Measurements from ENCODE around the gene HECW1.

HECW1 gene

DNA sequence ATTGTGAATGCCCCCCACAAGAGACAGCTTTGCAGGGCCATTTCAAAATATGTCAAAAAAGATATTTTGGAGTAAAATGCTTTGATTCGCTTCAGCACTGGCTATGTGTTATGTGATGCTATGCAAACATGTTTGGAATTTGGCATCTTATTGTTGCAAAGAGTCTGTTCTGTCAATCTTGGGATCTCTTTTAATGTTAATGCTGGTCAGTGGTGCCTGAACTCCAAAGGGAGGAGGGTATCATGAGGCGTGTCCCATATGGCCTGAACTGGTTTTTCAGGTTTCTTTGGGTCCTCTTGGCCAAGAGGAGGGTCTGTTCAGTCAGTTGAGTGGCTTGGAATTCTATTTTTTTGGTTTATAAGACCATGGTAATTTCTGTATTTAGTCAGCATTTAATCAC lies 81.4 kb downstream of the HECW1 start:
- H3K27ac ChIP-seq (ENCODE audit: extremely low read depth, low read depth, low read length) = no peak overlapping the region
- ChIA-PET POLR2A (no interaction called here), CTCF (no interaction called here)
- no peaks in the 10 kb centered on the region for H3K4me1 ChIP-seq (ENCODE audit: control insufficient read depth, insufficient read depth, low read length)
- H3K36me3 ChIP-seq (ENCODE audit: control insufficient read depth in 2 of 2, insufficient read depth in 1 of 2, low read length in 2 of 2) = no peaks in the 10 kb centered on the region
- no peak overlapping the region for H3K4me3 ChIP-seq (ENCODE audit: low read depth, low read length)
- no peaks in the 10 kb centered on the region for H3K9me3 ChIP-seq (ENCODE audit: control insufficient read depth, insufficient read depth, low read depth, low read length)
- TF ChIP-seq ZNF76 (tag by site-specific recombination; IDR thresholded peaks at IDR 0.05; ENCODE audit: borderline replicate concordance, low read depth) = no peak
- no peak for TF ChIP-seq ZNF560 (tag by site-specific recombination; IDR thresholded peaks at IDR 0.05; ENCODE audit: borderline replicate concordance)
- no peak for TF ChIP-seq ZNF266 (tag by site-specific recombination; IDR thresholded peaks at IDR 0.05; ENCODE audit: low read depth)
- TF ChIP-seq ZNF169 (tag by site-specific recombination; IDR thresholded peaks at IDR 0.05) = no peak
- no peak for TF ChIP-seq ZNF16 (tag by site-specific recombination; IDR thresholded peaks at IDR 0.05; ENCODE audit: low read depth)
- TF ChIP-seq ZNF23 (tag by site-specific recombination; IDR thresholded peaks at IDR 0.05; ENCODE audit: borderline replicate concordance) = no peak
- TF ChIP-seq KLF10 (tag by site-specific recombination; IDR thresholded peaks at IDR 0.05) = no peak
- TF ChIP-seq ZNF747 (tag by site-specific recombination; IDR thresholded peaks at IDR 0.05) = no peak
- TF ChIP-seq OVOL3 (tag by site-specific recombination; IDR thresholded peaks at IDR 0.05) = no peak
- TF ChIP-seq ZNF175 (tag by site-specific recombination; IDR thresholded peaks at IDR 0.05) = no peak
- TF ChIP-seq, protein P1, sequence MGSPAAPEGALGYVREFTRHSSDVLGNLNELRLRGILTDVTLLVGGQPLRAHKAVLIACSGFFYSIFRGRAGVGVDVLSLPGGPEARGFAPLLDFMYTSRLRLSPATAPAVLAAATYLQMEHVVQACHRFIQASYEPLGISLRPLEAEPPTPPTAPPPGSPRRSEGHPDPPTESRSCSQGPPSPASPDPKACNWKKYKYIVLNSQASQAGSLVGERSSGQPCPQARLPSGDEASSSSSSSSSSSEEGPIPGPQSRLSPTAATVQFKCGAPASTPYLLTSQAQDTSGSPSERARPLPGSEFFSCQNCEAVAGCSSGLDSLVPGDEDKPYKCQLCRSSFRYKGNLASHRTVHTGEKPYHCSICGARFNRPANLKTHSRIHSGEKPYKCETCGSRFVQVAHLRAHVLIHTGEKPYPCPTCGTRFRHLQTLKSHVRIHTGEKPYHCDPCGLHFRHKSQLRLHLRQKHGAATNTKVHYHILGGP (tag by site-specific recombination; IDR thresholded peaks at IDR 0.05) = no peak
- TF ChIP-seq, protein P2, sequence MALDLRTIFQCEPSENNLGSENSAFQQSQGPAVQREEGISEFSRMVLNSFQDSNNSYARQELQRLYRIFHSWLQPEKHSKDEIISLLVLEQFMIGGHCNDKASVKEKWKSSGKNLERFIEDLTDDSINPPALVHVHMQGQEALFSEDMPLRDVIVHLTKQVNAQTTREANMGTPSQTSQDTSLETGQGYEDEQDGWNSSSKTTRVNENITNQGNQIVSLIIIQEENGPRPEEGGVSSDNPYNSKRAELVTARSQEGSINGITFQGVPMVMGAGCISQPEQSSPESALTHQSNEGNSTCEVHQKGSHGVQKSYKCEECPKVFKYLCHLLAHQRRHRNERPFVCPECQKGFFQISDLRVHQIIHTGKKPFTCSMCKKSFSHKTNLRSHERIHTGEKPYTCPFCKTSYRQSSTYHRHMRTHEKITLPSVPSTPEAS (tag by site-specific recombination; IDR thresholded peaks at IDR 0.05) = no peak
- no peak for TF ChIP-seq ZNF394 (tag by site-specific recombination; IDR thresholded peaks at IDR 0.05; ENCODE audit: borderline replicate concordance)
- no peak for TF ChIP-seq KLF9 (tag by site-specific recombination; IDR thresholded peaks at IDR 0.05; ENCODE audit: low read depth)
- no peak for TF ChIP-seq HOXD13 (CRISPR knock-in tag; IDR thresholded peaks at IDR 0.05; ENCODE audit: borderline replicate concordance)

DNA sequence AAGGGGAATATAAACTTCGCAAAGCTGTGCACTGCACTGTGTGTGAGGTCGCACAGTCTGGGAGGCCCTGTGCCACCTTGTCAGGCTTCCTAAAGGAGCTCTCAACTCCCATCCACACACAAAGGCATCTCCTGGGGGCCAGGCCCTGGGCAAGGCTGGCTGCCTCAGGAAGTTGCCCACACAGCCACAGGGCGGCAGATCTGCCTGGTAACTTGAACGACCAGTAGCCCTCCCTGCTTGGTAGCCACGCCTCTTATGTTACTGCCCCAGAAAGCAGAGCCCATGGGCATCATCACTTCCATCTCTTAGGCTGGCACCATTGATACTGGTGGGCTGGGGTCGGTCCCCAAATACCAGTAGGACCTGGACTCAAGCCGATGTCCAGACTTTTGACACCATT lies 82.8 kb downstream of the HECW1 start:
- ChIA-PET POLR2A (no interaction called here), CTCF (interaction anchor here (0.6 kb wide), 1 partner anchor 104 kb away, joined by 4 read pairs; no protein-coding TSS in a partner anchor)
- no peaks in the 10 kb centered on the region for H3K4me1 ChIP-seq (ENCODE audit: control insufficient read depth, insufficient read depth, low read length)
- TF ChIP-seq ZNF354C (tag by site-specific recombination; IDR thresholded peaks at IDR 0.05; ENCODE audit: borderline replicate concordance, low read depth) (no peak), ZIC2 (tag by site-specific recombination; IDR thresholded peaks at IDR 0.05) (no peak)
- TF ChIP-seq, protein P3, sequence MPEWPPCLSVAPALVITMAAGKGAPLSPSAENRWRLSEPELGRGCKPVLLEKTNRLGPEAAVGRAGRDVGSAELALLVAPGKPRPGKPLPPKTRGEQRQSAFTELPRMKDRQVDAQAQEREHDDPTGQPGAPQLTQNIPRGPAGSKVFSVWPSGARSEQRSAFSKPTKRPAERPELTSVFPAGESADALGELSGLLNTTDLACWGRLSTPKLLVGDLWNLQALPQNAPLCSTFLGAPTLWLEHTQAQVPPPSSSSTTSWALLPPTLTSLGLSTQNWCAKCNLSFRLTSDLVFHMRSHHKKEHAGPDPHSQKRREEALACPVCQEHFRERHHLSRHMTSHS (tag by site-specific recombination; IDR thresholded peaks at IDR 0.05) = no peak
- no peaks in the 10 kb centered on the region for H3K36me3 ChIP-seq (ENCODE audit: control insufficient read depth in 2 of 2, insufficient read depth in 1 of 2, low read length in 2 of 2)
- no peaks in the 10 kb centered on the region for H3K9me3 ChIP-seq (ENCODE audit: control insufficient read depth, insufficient read depth, low read depth, low read length)
- H3K27ac ChIP-seq (ENCODE audit: extremely low read depth, low read depth, low read length) = no peak overlapping the region
- no peak overlapping the region for H3K4me3 ChIP-seq (ENCODE audit: low read depth, low read length)

DNA sequence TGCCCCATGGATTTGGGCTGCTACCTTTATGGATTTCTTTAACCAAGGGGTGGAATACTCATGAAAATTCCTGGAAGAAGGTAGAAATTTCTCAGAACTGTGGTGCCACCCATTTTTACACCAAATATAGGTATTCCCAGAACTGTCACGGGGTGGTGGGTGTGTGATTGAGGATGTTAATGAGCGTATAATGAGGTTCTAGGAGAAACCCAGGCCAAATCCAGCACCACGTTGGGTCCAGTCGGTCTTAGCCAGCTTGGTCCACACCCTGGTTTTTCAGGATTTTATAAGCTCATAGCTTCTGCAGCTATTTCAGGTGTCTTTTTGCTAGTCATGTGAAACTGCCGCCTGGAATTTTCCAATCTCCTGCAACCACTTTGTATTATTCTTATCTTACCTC lies 83.3 kb downstream of the HECW1 start:
- ChIA-PET CTCF (interaction anchor here (0.6 kb wide), 1 partner anchor 104 kb away, joined by 4 read pairs; no protein-coding TSS in a partner anchor), POLR2A (no interaction called here)
- Histone ChIP-seq H3K4me1 (ENCODE audit: control insufficient read depth, insufficient read depth, low read length) (no peaks in the 10 kb centered on the region), H3K4me3 (ENCODE audit: low read depth, low read length) (no peak overlapping the region), H3K9me3 (ENCODE audit: control insufficient read depth, insufficient read depth, low read depth, low read length) (no peaks in the 10 kb centered on the region), H3K36me3 (ENCODE audit: control insufficient read depth in 2 of 2, insufficient read depth in 1 of 2, low read length in 2 of 2) (no peaks in the 10 kb centered on the region), H3K27ac (ENCODE audit: extremely low read depth, low read depth, low read length) (no peak overlapping the region)
- TF ChIP-seq ZNF624 (tag by site-specific recombination; IDR thresholded peaks at IDR 0.05) (no peak), ZBTB21 (tag by site-specific recombination; IDR thresholded peaks at IDR 0.05) (no peak), ZNF2 (tag by site-specific recombination; IDR thresholded peaks at IDR 0.05) (no peak), ZNF830 (tag by site-specific recombination; IDR thresholded peaks at IDR 0.05; ENCODE audit: low read depth) (no peak), ZNF391 (tag by site-specific recombination; IDR thresholded peaks at IDR 0.05; ENCODE audit: borderline replicate concordance, low read depth) (no peak), ZNF561 (tag by site-specific recombination; IDR thresholded peaks at IDR 0.05; ENCODE audit: borderline replicate concordance) (no peak), ZNF571 (tag by site-specific recombination; IDR thresholded peaks at IDR 0.05) (no peak)
